HG03175 (cell line): ENCODE data around the gene PHLDB3.
A peak's percentile ranks its signal among the peaks of the same experiment; 100 is the strongest.
"Not testable (repeated sequence)": the region's sequence is repeated elsewhere in the genome, so short reads cannot be mapped to it uniquely, and the experiment has no call there.

ENCODE experiments used
- ATAC-seq: cut with Tn5 transposase; IDR thresholded peaks from one replicate; pipeline ENCODE4 v1.9.1; 2021; ENCODE audit warnings: mild to moderate bottlenecking, moderate library complexity; ENCODE audit not compliant: unreplicated experiment

Gene PHLDB3

GRCh38 chr19:43504426-43505185 is at the start of gene PHLDB3:
Gene PHLDB3, minus strand, starts transcription at chr19:43504746. Its CDS starts 628 bp downstream, at chr19:43504118.
- ATAC-seq: peak; percentile 15

GRCh38 chr19:43553656-43554055 is 49.1 kb upstream of the PHLDB3 start:
- no peak for ATAC-seq

GRCh38 chr19:43552616-43553015 is 48.1 kb upstream of the PHLDB3 start:
- ATAC-seq: no peak

DNA sequence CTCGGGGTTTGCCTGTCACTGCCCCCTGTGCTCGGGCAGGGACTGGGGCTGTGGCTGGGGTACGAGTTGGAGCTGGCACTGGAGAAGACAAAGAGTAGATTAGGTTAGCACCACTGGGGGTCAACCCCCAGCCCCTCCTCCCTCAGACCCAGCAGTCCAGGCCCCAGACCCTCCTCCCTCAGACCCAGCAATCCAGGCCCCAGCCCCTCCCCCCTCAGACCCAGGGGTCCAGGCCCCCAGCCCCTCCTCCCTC is 47.6 kb upstream of the PHLDB3 start:
- no peak for ATAC-seq

DNA sequence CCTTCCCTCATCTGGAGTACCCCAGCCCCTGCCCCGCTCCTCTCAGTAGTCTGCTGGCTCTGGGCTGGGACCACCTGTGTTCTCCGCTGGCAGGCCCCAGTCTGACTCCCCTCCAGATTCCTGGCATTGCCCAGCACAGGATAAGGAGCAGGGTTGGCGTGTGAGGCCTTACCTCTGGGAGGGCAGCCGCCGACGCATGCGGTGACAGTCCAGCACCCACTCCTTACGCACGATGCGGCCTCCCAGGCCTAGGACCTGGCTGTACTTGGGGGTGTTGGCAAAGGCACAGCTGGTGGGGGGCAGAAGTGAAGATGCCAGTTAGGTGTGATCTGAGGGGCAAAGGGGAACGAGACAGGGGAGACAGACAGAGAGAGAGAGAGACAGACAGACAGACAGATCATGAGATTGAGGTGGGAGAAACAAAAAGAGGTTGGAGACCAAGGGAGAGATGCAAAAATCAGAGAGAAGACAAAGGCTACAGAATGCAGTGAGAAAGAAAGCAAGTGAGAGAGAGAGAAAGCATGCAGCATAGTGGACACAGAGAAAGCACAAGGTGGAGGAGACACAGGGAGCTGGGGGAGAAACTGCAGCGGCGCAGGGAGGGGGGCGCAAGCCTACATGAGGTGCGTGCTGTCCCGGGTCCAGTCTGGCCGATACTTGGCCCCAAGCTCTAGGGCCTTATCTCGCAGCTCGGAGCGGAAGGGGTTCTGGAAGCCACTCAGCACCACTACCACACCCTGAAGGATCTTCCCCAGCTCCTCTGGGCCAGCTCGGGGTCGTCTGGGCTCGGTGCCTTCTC is 47.1 kb upstream of the PHLDB3 start:
- ATAC-seq: no peak

- ATAC-seq: no peak
These were observed 44.2 kb upstream of the PHLDB3 start for GRCh38 chr19:43548706-43549105.

DNA sequence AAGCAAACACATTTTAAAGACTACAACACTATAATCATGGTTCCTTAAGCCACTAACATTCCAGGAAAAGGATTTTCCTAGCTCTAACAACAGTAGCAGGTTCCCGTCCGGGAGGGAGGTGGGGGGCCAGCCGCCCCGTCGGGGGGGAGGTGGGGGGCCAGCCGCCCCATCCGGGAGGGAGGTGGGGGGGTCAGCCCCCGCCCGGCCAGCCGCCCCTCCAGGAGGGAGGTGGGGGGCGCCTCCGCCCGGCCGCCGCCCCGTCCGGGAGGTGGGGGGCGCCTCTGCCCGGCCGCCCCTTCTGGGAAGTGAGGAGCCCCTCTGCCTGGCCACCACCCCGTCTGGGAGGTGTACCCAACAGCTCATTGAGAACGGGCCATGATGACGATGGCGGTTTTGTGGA is 43.4 kb upstream of the PHLDB3 start:
- ATAC-seq: not testable (repeated sequence)

- ATAC-seq: no peak
These were observed 42.0 kb upstream of the PHLDB3 start for GRCh38 chr19:43546581-43546980.

DNA sequence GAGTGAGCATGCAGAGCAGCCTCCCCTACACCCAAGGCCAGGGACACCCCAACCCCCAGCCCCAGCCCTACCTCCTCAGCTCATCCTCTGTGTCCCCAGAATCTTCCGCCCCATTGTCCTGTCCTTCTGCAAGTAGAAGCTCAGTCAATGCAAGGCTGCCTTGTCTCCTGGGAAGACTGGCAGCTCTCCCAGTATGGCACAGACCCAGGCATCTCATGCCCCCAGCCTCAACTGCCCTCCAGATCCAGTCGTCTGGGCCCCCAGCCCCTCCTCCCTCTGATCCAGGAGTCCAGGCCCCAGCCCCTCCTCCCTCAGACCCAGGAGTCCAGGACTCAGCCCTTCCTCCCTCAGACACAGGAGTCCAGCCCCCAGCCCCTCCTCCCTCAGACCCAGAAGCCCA is 41.4 kb upstream of the PHLDB3 start:
- ATAC-seq: no peak

DNA sequence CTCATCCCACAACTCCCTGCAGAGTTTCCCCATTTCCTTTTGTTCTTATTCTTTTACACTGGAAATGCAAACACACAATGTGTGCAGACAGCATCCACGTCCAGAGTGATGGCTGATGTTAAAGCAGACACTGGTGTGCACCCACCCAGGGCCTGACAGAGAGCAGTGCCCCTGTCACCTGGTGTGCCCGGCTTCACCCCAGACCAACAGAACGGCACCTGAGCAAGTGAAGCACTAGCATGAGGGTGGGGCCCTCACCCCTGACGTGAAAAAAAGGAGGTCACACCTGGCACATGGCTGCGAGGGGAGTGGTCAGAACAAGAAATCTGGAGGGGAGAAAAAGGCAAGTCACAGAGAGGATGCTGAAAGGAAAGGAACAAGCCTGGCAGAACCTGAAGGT is 40.7 kb upstream of the PHLDB3 start:
- ATAC-seq: no peak

DNA sequence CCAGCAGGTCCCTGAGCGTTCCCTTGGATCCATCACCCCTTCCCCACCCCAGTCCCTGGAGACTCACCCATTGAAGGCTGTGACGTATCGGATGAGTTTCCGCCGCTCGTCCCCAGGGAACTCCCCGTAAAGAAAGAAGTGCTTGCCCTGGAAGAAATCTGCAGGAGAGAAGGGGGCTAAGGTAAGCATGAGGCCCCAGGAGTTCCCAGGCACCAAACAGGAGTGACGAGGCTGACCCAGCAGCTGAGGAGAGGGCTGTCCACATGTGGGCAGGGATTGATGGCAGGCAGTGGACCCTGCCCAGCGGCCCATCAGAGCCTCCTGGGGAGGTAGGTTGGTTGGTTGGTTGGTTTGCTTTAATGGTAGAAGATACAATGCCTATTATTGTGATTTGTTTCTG is 39.5 kb upstream of the PHLDB3 start:
- ATAC-seq: no peak

- ATAC-seq: no peak
These were observed 37.5 kb upstream of the PHLDB3 start for GRCh38 chr19:43541920-43542650.

DNA sequence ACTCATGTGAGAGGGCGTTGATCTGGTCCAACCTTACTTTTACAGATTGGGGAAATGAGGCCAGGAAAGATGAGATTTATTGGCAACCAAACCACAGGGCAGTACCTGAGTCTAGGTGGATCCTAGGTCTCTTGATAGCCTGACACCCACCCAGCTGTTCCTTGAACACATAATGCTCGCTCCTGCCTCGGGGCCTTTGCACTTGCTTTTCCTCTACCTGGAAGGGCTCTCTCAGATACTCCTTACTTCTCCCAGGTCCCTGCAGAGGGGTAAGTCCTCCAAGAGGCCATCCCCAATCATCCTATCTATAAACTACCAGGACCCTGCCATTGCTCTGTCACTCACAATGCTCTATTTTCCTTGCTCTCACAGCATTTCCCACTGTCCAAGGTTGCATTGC is 35.8 kb upstream of the PHLDB3 start:
- ATAC-seq: no peak

DNA sequence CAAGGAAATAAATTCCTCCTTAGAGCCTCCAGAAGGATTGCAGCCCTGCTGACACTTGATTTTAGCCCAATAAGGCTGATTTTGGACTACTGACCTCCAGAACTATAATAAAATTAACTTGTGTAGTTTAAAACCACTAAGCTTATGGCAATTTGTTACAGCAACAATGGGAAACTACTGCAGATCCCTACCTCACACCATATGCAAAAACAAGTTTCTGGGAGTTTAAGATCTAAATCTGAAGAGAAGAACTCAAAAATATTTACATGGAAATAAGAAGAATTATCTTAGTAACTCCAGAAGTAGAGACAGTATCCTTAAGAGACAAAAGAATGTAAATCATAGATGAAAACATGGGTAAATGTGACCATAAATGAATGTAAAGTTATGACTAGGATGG is 34.4 kb upstream of the PHLDB3 start:
- no peak for ATAC-seq

DNA sequence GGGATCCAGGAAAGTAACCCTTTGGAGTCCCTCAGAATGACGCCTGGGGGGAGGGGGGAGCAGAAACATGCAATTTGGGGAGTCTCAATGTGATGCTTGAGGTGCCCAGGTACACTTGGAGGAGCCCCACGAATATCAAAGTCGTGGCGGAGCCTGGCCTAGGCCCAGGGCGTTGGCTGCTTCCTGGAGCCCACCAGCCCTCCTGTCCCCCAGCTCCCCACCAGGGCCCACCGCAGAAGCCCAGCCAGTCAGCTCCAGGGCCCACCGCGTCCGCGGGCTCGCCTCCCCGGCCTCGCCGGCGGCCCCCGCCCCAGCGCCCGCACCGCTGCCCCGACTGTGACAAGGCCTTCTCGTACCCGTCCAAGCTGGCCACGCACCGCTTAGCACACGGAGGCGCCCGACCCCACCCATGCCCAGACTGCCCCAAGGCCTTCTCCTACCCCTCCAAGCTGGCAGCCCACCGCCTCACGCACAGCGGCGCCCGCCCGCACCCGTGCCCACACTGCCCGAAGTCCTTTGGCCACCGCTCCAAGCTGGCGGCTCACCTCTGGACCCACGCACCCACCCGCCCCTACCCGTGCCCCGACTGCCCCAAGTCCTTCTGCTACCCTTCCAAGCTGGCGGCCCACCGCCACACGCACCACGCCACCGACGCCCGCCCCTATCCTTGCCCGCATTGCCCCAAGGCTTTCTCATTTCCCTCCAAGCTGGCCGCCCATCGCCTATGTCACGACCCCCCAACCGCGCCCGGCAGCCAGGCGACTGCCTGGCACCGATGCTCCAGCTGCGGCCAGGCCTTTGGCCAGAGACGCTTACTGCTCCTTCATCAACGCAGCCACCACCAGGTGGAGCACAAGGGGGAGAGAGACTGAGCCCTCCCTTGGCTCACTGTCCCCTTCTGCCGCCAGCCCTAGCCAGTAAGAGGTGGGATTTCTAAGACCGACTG is 30.5 kb upstream of the PHLDB3 start:
- ATAC-seq: no peak

DNA sequence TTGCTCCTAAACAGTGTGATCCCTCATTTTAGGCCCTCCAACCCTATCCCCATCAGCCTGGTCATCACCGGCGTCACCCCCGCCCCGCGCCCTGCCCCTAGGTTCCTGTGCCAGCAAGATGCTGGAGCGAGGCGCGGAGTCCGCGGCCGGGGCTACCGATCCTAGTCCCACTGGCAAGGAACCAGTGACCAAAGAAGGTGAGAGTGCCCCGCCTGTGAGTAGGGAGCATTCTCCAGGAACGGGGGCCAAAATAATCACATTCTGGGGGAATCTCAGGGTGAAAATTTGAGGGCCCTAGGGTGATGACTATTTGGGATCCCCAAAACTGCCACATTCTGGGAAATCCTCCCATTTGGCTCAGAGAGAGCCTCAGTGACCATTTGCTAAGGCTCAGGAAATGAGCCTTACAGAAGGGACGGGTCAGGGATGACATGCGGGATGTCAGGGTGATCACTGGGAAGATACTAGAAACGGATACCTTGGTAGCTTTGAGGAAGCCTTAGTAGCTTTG is 29.8 kb upstream of the PHLDB3 start:
- no peak for ATAC-seq

- ATAC-seq: peak; percentile 68
These were observed 29.2 kb upstream of the PHLDB3 start for GRCh38 chr19:43533546-43534304.

GRCh38 chr19:43532962-43533545 is 28.5 kb upstream of the PHLDB3 start, which contains the start of gene ZNF575:
Gene ZNF575, plus strand, starts transcription at chr19:43533188. Its CDS starts 1,235 bp downstream, at chr19:43534423.
- ATAC-seq: peak; percentile 46

GRCh38 chr19:43532571-43532961 is 28.0 kb upstream of the PHLDB3 start:
- no peak for ATAC-seq
